HTERT RPE-1 (cell line): ENCODE results near the gene CDCA3.

Experiments
- in situ Hi-C: fragments of 300-500 bp; cut with MboI; formaldehyde crosslinking; loops from 4 replicates; pipeline ENCODE4 v1.14.3; 2020; ENCODE audit warnings: low sequenced_read_pairs

CDCA3 gene

GRCh38 chr12:6834873-6835272 lies 16.2 kb downstream of the CDCA3 start:
- in situ Hi-C loops: no loop called here

GRCh38 chr12:6834254-6834653 lies 16.8 kb downstream of the CDCA3 start:
- in situ Hi-C loops: no loop called here

- in situ Hi-C loops: no loop called here
Measured at GRCh38 chr12:6833189-6833890, 17.7 kb downstream of the CDCA3 start.

- in situ Hi-C loops: no loop called here
Measured at GRCh38 chr12:6832125-6832524, 19.0 kb downstream of the CDCA3 start.

- in situ Hi-C loops: no loop called here
Measured at GRCh38 chr12:6831450-6831995, 19.6 kb downstream of the CDCA3 start.

- in situ Hi-C loops: no loop called here
Measured at GRCh38 chr12:6830999-6831398, 20.1 kb downstream of the CDCA3 start.

GRCh38 chr12:6830286-6830890 lies 20.7 kb downstream of the CDCA3 start:
- in situ Hi-C loops: no loop called here

- in situ Hi-C loops: no loop called here
Measured at GRCh38 chr12:6829536-6830220, 21.4 kb downstream of the CDCA3 start.

- in situ Hi-C loops: no loop called here
Measured at GRCh38 chr12:6828781-6829535, 22.1 kb downstream of the CDCA3 start.

GRCh38 chr12:6827982-6828780 lies 22.9 kb downstream of the CDCA3 start, which contains the start of gene P3H3:
P3H3 (plus strand) TSS chr12:6828407; CDS start chr12:6828441, 34 bp downstream.
- in situ Hi-C loops: no loop called here

GRCh38 chr12:6827437-6827911 lies 23.6 kb downstream of the CDCA3 start:
- in situ Hi-C loops: no loop called here

GRCh38 chr12:6826734-6827436 lies 24.2 kb downstream of the CDCA3 start:
- in situ Hi-C loops: no loop called here

GRCh38 chr12:6826125-6826733 lies 24.9 kb downstream of the CDCA3 start:
- in situ Hi-C loops: no loop called here

- in situ Hi-C loops: no loop called here
Measured at GRCh38 chr12:6825398-6826124, 25.5 kb downstream of the CDCA3 start.

GRCh38 chr12:6824901-6825381 lies 26.1 kb downstream of the CDCA3 start:
- in situ Hi-C loops: no loop called here

- in situ Hi-C loops: no loop called here
Measured at GRCh38 chr12:6824085-6824775, 26.9 kb downstream of the CDCA3 start.

GRCh38 chr12:6823182-6824084 lies 27.7 kb downstream of the CDCA3 start:
- in situ Hi-C loops: no loop called here
